GM21381 (cell line): ENCODE data around the gene PARG.
"Not testable (repeated sequence)": the region's sequence is repeated elsewhere in the genome, so short reads cannot be mapped to it uniquely, and the experiment has no call there.

Source experiments
- ATAC-seq: cut with Tn5 transposase; IDR thresholded peaks from one replicate; pipeline ENCODE4 v1.9.1; 2021; ENCODE audit warnings: mild to moderate bottlenecking, moderate library complexity; ENCODE audit not compliant: unreplicated experiment

The PARG gene

DNA sequence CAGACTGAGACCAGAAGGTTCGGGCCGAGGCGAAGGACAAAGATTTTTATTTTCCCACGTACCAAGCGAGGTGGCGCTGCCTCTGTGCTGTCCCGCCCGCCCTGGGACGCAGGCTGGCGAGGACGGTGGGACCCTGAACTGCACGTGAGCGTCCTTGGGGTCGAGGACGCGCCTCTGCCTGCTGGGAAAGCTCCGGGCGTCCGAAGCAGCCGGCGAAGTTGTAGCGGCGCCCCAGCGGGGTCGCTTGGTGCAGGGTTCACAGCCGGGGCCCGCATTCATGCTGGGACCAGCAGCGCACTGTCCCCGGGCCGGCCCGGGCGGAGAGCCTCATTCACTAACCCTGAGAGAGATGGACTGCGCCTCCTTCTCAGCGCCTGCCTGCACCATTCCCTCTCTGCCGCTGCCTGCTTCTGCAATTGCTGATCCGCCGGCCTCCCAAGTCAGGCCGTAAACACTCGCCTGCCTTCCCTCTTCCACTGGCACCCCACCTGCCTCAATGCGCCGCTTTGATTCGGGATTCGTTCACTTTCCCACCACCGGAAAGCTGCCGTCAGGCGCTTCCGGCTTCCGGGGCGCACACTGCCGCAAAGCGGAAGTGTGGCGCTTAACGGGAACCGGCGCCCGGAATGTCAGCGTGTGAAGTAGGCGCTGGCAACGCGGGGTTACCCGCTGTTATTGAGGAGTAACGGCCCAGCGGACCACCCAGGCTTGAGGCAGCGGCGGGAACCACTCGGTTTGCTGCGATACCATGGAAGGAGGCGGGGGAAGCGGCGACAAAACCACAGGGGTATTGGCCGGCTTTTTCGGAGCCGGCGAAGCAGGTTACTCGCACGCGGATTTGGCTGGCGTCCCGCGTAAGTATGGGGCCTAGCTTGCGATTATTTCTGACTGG is at the start of gene PARG, which contains the start of gene TIMM23B:
Gene PARG (minus strand): TSS at position 581 of the 892 bp plus-strand sequence. CDS start 302 bp downstream, at position 279.
Gene TIMM23B (plus strand): TSS at position 607 of the 892 bp plus-strand sequence. CDS start 142 bp downstream, at position 749.
- peak; percentile 71 for ATAC-seq

DNA sequence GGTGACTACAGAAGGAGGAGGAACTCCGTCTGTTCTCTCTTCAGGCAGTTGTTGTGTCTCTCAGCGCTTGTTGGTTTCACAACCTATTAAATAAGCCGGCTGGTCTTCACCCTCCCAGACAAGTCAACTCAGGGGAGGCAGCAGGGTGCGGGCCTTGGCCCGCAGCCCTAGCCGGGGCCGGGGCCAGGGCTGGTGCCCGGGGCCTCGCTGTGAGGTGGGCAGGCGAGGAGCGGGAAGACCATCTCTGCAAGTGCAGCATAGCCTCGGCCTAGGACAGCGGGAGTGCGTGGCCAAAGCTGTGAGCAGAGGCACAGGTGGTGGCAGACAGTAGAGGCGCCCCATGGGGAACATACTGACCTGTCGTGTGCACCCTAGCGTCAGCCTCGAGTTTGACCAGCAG is 46.5 kb upstream of the PARG start, which contains the start of gene AGAP6:
Gene AGAP6 (plus strand): TSS at position 31 of the 400 bp plus-strand sequence. CDS start 310 bp downstream, at position 341.
- not testable (repeated sequence) for ATAC-seq

DNA sequence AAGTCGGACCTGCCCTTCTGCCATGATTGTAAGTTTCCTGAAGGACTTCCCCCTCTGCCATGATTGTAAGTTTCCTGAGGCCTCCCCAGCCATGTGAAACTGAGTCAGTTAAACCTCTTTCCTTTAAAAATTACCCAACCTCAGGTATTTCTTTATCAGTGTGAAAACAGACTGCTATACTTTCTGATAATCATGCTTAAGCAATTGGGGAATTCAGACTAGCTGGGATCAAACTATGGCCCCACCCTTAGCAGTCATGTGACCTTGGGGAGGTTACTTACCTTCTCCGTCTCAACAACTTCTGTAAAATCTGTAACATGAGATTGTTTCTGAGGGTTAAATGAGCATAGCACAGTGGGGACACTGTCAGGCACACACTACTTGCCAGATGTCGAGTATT is 45.4 kb upstream of the PARG start:
- not testable (repeated sequence) for ATAC-seq

DNA sequence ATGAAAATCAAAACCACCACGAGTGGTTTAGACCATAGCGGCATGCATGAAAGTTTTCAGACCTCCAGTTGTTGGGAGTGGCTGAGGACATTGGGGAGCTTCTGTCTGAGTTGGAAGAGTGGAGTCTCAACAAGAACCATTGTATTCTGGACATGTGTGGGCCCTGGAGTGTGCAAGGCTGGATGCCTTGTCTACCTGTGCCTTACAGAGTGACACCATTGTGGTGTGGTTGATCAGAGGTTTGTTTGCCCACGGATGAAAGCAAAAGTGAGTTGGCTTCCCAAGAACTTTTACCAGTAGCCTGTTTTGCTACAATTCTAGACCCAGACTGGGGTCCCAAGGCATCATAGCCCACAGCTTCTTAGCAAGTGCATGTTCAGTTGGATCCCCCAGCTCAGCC is 35.9 kb upstream of the PARG start:
- not testable (repeated sequence) for ATAC-seq

DNA sequence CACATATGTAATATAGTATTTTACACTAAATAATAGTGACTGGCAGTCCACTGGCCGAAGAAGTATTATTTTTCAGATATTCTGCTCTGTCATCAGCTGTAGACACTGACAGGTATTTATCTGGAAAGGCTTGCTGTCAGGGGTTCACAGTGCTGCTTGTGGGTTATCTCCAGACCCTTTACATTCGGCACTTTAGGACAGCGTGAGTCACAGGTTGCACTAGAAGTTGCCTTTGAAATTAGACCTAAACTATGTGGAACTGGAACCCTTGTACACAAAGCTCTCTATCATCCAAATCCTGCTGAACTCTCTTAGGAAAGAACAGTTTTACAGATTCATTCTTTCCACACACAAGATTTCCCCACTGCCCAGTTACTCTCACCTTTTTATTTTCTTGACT is 30.3 kb upstream of the PARG start:
- ATAC-seq = not testable (repeated sequence)

DNA sequence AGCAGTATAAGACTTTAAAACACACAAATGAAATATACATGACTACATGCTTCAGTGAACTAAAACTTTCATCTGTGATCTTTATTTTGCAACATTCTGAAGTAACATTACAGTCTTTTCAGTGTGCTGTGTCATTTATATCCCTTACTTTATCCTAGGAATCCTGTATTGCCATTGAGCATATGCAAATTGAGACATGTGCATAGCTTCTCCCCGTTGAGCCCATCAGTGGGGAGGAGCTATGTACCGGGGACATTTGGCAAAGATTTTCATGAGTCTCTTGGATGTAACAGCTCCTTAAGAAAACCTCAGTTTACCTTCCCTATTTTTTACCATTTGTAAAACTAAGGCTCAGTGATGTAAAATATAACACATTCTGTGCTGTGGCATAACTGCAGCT is 29.6 kb upstream of the PARG start:
- not testable (repeated sequence) for ATAC-seq

DNA sequence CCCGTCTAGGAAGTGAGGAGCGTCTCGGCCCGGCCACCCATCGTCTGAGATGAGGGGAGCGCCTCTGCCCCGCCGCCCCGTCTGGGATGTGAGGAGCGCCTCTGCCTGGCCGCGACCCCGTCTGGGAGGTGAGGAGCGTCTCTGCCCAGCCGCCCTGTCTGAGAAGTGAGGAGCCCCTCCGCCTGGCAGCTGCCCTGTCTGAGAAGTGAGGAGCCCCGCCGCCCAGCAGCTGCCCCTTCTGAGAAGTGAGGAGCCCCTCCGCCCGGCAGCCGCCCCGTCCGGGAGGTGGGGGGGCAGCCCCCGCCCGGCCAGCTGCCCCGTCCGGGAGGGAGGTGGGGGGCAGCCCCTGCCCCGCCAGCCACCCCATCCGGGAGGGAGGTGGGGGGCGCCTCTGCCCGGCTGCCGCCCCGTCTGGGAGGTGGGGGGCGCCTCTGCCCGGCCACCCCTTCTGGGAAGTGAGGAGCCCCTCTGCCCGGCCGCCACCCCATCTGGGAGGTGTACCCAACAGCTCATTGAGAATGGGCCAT is 28.6 kb upstream of the PARG start:
- not testable (repeated sequence) for ATAC-seq

DNA sequence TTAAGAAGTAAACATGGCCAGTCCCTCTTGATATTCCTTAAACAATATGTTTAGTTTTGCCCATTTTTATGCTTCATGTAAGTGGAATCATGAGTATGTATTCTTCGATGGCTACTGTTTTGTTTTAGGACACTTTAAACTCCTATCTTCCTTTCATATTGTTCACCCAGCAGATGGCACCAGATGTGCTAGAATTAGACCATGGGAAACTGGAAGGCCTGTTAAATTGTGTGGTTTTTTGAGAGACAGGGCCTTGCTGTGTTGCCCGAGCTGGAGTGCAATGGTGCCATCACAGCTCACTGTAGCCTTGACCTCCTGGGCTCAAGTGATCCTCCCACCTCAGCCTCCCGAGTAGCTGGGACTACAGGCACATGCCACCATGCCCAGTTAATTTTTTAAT is 11.3 kb upstream of the PARG start:
- ATAC-seq = not testable (repeated sequence)

DNA sequence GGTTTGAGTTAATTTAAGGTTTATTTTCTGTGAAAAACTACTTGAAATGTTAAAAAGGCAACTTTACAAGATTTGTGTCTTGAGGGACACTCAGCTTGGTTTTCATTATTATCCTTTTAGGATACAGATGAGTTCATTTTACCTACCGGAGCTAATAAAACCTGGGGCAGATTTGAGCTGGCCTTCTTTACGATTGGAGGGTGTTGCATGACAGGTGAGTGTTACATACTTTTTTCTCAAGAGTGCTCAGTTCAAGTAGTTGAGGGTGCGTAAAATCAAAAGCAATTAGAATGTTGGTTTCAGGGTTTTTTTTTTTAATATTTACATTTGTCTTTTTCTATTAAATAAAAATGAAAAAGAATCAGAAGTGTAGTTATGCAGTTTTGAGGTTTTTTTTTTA is 10.2 kb upstream of the PARG start:
- not testable (repeated sequence) for ATAC-seq

DNA sequence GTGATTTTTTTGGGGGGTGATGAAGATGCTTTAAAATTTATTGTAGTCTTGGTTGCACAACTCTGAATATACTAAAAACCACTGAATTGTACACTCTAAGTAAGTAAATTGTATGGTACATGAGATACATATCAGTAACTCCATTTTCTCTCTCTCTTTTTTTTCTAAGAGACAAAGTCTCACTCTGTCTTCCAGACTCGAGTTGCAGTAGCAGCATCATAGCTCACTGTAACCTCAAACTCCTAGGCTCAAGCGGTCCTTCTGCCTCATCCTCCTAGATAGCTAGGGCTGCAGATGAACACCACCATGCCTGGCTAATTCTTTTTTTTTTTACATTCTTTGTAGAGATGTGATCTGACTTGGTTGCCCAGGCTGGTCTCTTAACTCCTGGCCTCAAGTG is 6.9 kb upstream of the PARG start:
- not testable (repeated sequence) for ATAC-seq

DNA sequence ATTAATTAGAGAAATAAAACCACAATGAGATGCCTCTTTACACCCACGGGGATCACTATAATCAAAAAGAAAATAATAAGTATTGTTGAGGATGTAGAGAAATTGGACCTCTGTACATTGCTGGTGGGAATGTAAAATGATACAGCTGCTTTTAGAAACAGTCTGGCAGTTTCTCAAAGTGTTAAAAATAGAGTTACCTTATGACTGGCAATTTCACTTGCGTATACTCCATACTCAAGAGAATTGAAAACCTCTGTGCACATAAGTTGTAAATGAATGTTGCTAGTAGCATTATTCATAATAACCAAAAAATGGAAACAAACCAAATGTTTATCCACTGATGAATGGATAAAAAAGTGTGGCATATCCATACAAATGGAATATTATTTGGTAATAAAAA is 6.3 kb upstream of the PARG start:
- peak; percentile 64 for ATAC-seq

DNA sequence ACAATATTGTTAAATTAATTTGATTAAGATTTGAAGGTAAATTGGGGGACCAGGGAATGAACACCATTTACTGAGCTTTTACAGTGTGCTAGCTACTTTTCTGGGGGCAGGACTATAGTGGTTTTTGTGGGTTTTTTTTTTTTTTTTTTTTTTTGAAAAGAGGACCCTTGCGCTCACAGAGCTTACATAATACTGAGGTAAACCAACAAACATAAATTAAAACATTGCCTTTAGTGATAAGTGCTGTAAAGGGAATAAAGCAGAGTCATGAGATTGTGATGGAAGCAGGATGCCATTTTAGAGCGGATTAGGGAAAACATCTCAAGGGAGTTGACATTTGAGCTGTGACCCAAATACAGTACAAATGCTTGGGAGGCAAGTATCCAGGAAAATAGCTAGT is 1.8 kb upstream of the PARG start:
- ATAC-seq = not testable (repeated sequence)

DNA sequence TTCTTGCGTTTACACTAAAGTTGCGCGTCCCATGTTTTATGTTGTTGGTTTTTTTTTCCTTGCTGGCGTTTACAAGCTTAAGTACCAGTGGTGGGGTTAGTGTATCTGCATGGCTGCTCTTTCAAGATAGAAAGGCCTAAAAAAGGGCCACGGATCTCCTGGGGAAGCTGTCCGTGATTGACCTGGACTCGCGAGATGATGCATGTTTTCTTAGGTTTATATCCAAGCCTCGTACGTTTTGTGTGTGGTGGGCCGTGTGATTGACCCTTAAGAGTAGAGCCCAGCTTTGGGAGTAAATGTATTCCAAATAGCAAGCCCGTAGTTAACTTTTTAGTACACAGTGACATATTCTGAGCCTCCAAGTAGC is 495 bp upstream of the PARG start:
- ATAC-seq = peak; percentile 4

DNA sequence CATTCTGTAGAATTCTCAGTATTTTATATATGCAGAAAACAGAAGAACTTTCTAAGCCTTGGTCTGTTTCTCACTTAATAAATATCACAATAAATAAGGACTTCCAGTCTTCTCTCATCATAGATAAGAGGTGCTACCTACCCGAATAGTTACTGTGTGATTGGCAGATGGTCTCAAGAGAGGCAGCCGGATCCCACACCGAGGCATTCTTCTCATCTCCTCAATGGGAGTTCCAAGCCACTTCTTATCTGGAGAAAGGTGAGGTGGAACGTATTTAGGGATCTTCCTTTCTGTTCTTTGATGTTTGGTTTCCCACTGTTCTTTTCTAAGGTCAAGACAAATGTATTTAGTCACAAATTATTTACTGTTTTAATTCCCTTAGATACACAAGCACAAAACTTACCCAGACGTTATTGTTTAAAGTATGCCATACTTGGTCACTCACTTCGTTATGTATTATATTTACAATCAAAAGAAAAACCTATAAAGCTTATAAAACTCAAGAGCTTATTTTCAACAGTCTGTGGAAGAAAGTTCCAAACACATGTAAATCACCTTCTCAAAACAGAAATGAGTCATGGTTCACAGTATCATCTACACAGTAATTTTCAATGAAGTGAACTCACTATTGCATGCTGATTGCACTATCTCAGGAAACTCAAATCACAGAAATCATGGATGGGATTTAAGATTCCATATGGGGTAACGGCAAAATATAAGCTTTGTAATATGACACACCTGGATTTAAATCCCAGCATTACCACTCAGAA is 9.7 kb downstream of the PARG start:
- ATAC-seq = not testable (repeated sequence)

DNA sequence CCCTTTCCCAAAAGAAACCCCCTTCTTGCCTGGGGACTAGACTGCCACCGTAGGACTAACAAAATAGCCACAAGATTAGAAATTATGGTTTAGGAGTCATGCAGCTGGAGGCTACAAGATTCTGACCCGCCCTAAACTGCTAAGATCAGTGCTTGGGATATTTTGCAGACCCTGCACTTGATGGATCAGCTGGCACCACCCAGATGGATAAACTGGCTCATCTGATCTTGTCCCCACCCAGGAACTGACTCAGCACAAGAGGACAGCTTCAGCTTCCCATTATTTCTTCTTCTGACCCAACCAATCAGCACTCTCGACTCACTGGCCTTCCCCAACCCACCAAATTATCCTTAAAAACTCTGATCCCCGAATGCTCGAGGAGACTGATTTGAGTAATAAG is 10.6 kb downstream of the PARG start:
- ATAC-seq = not testable (repeated sequence)

DNA sequence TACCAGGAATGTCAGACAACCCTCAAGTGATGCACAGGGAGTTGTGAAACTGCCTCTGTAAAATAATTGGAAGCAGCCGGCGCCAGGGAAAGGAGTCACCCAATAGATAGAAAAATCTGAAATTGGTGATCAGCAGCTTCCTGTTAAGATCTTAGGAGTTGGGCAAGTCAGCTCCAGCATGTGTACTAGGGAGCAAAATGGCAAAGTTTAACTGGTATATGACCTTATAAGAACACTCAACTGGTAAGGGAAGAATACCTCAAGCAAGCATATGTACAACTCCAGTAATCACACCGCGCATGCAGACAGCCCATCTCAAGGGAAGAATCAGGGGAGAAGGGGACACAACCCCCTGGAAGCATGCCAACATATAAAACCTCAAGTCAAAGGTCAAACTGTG is 18.3 kb downstream of the PARG start:
- ATAC-seq = not testable (repeated sequence)

DNA sequence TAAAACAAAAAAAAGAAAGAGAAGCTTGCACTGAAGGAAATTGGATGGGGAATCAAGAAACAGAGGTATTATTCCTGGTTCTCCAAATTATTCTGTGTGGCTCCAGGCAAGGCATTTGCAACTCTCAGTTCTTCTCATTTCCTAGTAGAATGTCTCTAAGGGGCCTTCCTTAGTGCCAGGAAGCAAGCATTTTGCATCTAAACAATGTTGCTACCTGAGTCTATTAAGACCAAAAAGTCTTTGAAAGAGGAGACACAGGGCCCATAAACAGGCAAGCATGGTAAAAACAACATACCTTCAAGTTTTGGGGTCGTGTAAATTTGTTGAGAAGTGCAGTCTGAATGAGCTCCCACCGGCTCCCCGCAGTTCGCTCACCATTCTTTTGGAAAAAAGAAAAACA is 19.8 kb downstream of the PARG start:
- ATAC-seq = not testable (repeated sequence)

DNA sequence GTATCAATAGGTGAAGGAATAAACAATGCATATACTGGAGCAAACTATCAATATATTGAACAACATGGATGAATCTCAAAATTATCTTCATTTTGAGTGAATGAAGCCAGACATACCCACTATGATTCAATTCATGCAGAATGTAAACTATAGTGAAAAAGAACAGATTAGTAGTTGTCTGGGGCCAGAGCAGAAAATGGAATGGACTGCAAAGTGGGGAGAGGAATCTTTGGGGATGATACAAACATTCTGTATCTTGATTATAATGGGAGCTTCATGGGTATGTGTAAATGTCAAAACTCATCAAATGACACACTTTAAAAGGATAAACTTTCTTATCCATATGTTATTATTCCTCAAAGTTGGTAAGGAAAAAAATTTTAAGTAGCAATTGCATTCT is 23.9 kb downstream of the PARG start:
- ATAC-seq = not testable (repeated sequence)

DNA sequence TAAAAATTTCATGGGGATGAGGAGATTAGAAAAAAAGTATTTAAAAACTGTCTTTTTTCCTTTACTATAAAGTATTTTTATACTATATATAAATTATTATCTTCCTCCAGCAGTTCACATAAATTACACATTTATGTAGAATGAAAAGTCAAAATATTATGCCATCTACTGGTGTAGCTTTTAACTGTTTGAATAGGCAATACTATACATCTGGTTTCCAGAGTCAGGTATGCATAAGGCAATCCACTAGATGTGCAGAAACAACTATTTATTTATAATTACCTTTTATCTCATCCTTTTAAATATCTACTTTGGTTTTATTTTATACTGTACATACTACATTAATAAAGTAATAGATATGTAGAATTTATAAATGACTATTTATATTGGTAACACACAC is 25.4 kb downstream of the PARG start:
- ATAC-seq = not testable (repeated sequence)

DNA sequence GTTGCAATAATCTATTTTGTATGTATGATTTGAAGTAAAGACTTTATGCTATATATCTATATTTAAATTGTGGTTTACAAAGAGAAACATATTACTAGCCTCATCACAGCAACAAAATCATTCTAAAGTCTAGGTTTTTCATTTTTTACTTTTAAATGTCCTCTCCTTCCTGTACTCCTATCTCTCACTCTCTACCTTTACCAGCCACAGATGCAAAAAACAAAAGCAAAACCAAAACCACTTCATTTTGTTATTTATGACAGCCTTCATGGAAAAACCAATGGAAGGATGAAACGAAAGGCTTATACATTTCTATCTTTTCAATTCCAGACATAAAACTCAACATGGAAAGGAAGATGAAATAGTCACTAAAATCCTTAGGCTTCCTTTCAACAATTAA is 31.5 kb downstream of the PARG start:
- not testable (repeated sequence) for ATAC-seq
